Liver (tissue), 3 donors: ENCODE data around the gene HTRA1.

Source experiments
- HNF4A ChIP-seq, 2 donors: conservative IDR thresholded peaks; 2 replicates each; pipeline ENCODE4 v1.6.1; 2016; ENCODE audit warnings: antibody characterized with exemption in 2 of 2, mild to moderate bottlenecking in 2 of 2
- YY1 ChIP-seq: IDR thresholded peaks from 2 replicates; pipeline ENCODE4 v1.6.1; 2016; ENCODE audit warnings: antibody characterized with exemption, mild to moderate bottlenecking
- TF ChIP-seq, protein P1 (sequence below): fragments of 150-350 bp; IDR thresholded peaks from 2 replicates; pipeline ENCODE4 v1.5.1; 2017; ENCODE audit warnings: improper control_type of control experiment, low read depth, low read length; ENCODE audit not compliant: missing input control
- donor health status: healthy.
- donor health status: healthy.

- TF ChIP-seq, protein P1, sequence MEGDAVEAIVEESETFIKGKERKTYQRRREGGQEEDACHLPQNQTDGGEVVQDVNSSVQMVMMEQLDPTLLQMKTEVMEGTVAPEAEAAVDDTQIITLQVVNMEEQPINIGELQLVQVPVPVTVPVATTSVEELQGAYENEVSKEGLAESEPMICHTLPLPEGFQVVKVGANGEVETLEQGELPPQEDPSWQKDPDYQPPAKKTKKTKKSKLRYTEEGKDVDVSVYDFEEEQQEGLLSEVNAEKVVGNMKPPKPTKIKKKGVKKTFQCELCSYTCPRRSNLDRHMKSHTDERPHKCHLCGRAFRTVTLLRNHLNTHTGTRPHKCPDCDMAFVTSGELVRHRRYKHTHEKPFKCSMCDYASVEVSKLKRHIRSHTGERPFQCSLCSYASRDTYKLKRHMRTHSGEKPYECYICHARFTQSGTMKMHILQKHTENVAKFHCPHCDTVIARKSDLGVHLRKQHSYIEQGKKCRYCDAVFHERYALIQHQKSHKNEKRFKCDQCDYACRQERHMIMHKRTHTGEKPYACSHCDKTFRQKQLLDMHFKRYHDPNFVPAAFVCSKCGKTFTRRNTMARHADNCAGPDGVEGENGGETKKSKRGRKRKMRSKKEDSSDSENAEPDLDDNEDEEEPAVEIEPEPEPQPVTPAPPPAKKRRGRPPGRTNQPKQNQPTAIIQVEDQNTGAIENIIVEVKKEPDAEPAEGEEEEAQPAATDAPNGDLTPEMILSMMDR = no peak
- TF ChIP-seq HNF4A (conservative IDR thresholded peaks at IDR 0.05) (no peak), YY1 (no peak)
Observed at GRCh38 chr10:122519873-122520272, 58.5 kb downstream of the HTRA1 start.
